Stimulated activated CD4-positive, alpha-beta T cell treated with anti-CD3 and anti-CD28 coated beads, TNF-alpha, amount 100 ng/mL, for 4 hours (primary cell): ENCODE measurements around the gene STRIP1.
"Not testable (repeated sequence)": the region's sequence is repeated elsewhere in the genome, so short reads cannot be mapped to it uniquely, and the experiment has no call there.

Source experiments
- DNase-seq, 3 experiments: peaks; one replicate each; pipeline ENCODE4 v3.0.0-alpha.2; 2020; ENCODE audit warnings: low read depth in 3 of 3

The STRIP1 gene

GRCh38 chr1:110067893-110068645 lies 33.6 kb downstream of the STRIP1 start:
- no peak for DNase-seq

- DNase-seq, result no peak
Measured at GRCh38 chr1:110068646-110069403, 34.4 kb downstream of the STRIP1 start.

- no peak for DNase-seq
Measured at GRCh38 chr1:110069404-110070281, 35.2 kb downstream of the STRIP1 start.

- DNase-seq, result no peak
Measured at GRCh38 chr1:110070282-110070669, 35.9 kb downstream of the STRIP1 start.

GRCh38 chr1:110070671-110071242 lies 36.3 kb downstream of the STRIP1 start, which contains the start of gene ALX3:
Gene ALX3 (minus strand): TSS chr1:110070672. CDS start chr1:110070612, 60 bp downstream.
- no peak for DNase-seq

- DNase-seq, result no peak
Measured at GRCh38 chr1:110074166-110074565, 39.7 kb downstream of the STRIP1 start.

GRCh38 chr1:110076789-110077500 lies 42.5 kb downstream of the STRIP1 start:
- DNase-seq, result no peak

- not testable (repeated sequence) for DNase-seq
Measured at GRCh38 chr1:110079995-110080394, 45.6 kb downstream of the STRIP1 start.

GRCh38 chr1:110081061-110081460 lies 46.6 kb downstream of the STRIP1 start:
- DNase-seq, result no peak

GRCh38 chr1:110082477-110082876 lies 48.1 kb downstream of the STRIP1 start:
- no peak for DNase-seq

GRCh38 chr1:110083061-110083865 lies 48.8 kb downstream of the STRIP1 start:
- no peak for DNase-seq

GRCh38 chr1:110083866-110084226 lies 49.4 kb downstream of the STRIP1 start:
- DNase-seq, result no peak

- no peak for DNase-seq
Measured at GRCh38 chr1:110084227-110085078, 50.0 kb downstream of the STRIP1 start.

GRCh38 chr1:110085671-110086070 lies 51.2 kb downstream of the STRIP1 start:
- DNase-seq, result no peak

- DNase-seq, result no peak
Measured at GRCh38 chr1:110086961-110087360, 52.5 kb downstream of the STRIP1 start.

- no peak for DNase-seq
Measured at GRCh38 chr1:110087812-110088738, 53.7 kb downstream of the STRIP1 start.

GRCh38 chr1:110088739-110089316 lies 54.4 kb downstream of the STRIP1 start:
- no peak for DNase-seq
